ENCODE data around the gene GPR135. TPM values are rescaled to one million over a fixed set of nuclear protein-coding genes. Genes with fewer than 3 reads are reported as not detected.

Gene GPR135
- total and polyA plus RNA-seq, 7 donors = 0.50 to 12.7 (median 5.7) TPM; not detected in 2

GRCh38 chr14:59464486-59465315 lies 479 bp downstream of the GPR135 start:
- Histone ChIP-seq H3K27ac (peak overlapping the region; percentile 86 to 87 (median 86)), H3K4me3 (peak overlapping the region; percentile 53 to 80 (median 72)), H3K9me3 (no peaks in the 10 kb centered on the region), H3K36me3 (no peaks in the 10 kb centered on the region), H3K27me3 (no peaks in the 10 kb centered on the region), H3K4me1 (peaks cover 0 to 19% (median 8%) of the 10 kb centered on the region in 4 donors)
- WGBS, 2 donors = 1% methylated on average over 105 of the region's 105 CpGs
- TF ChIP-seq POLR2AphosphoS5 (IDR thresholded peaks at IDR 0.05) (peak in 2 of 4 donors; percentile 12 to 32), EP300 (IDR thresholded peaks at IDR 0.05) (no peak)
- peak; percentile 88 for DNase-seq
- intact Hi-C loops (cut with DNase I) = loop anchor here (2.0 kb wide), 1 partner anchor 20 kb away; the partner anchor contains the start of genes JKAMP and L3HYPDH

GRCh38 chr14:59463787-59464485 lies 1.2 kb downstream of the GPR135 start:
- Histone ChIP-seq H3K36me3 (no peaks in the 10 kb centered on the region), H3K27me3 (no peaks in the 10 kb centered on the region), H3K27ac (peak overlapping the region; percentile 86 to 87 (median 86)), H3K4me3 (peak overlapping the region; percentile 53 to 80 (median 72)), H3K9me3 (no peaks in the 10 kb centered on the region), H3K4me1 (peaks cover 0 to 19% (median 8%) of the 10 kb centered on the region in 4 donors)
- intact Hi-C loops (cut with DNase I) = loop anchor here (2.0 kb wide), 1 partner anchor 21 kb away; the partner anchor contains the start of genes JKAMP and L3HYPDH
- peak; percentile 67 for DNase-seq
- 37% methylated on average over 60 of the region's 60 CpGs for WGBS, 2 donors
- TF ChIP-seq POLR2A (IDR thresholded peaks at IDR 0.05) (no peak), EP300 (IDR thresholded peaks at IDR 0.05) (no peak), CTCF (IDR thresholded peaks at IDR 0.05) (no peak), POLR2AphosphoS5 (IDR thresholded peaks at IDR 0.05) (no peak)

- WGBS, 2 donors = 93 to 96% methylated on average over 1 of the region's 1 CpG
- no peaks in the 10 kb centered on the region for H3K9me3 ChIP-seq
- H3K36me3 ChIP-seq = no peaks in the 10 kb centered on the region
- H3K27me3 ChIP-seq = no peaks in the 10 kb centered on the region
- TF ChIP-seq POLR2AphosphoS5 (IDR thresholded peaks at IDR 0.05) = no peak
- no peak for TF ChIP-seq POLR2A (IDR thresholded peaks at IDR 0.05)
- no peak for TF ChIP-seq EP300 (IDR thresholded peaks at IDR 0.05)
- no peak for TF ChIP-seq CTCF (IDR thresholded peaks at IDR 0.05)
- intact Hi-C loops (cut with DNase I) = no loop called here
- H3K4me1 ChIP-seq = peaks cover 0 to 19% (median 8%) of the 10 kb centered on the region in 4 donors
- no peak overlapping the region for H3K27ac ChIP-seq
- no peak for DNase-seq
- no peak overlapping the region for H3K4me3 ChIP-seq
Observed at GRCh38 chr14:59461891-59462290, 3.3 kb downstream of the GPR135 start.

- H3K4me3 ChIP-seq = no peak overlapping the region
- no peak for DNase-seq
- WGBS, 2 donors = 95 to 97% methylated on average over 1 of the region's 1 CpG
- H3K27ac ChIP-seq = no peak overlapping the region
- TF ChIP-seq CTCF (IDR thresholded peaks at IDR 0.05) (no peak), EP300 (IDR thresholded peaks at IDR 0.05) (no peak), POLR2A (IDR thresholded peaks at IDR 0.05) (no peak), POLR2AphosphoS5 (IDR thresholded peaks at IDR 0.05) (no peak)
- no peaks in the 10 kb centered on the region for H3K27me3 ChIP-seq
- H3K36me3 ChIP-seq = peaks cover 0 to 7% (median 0%) of the 10 kb centered on the region in 4 donors
- peaks cover 0 to 15% (median 8%) of the 10 kb centered on the region in 4 donors for H3K4me1 ChIP-seq
- intact Hi-C loops (cut with DNase I) = no loop called here
- H3K9me3 ChIP-seq = no peaks in the 10 kb centered on the region
Observed at GRCh38 chr14:59460378-59460777, 4.8 kb downstream of the GPR135 start.

GRCh38 chr14:59458486-59458885 lies 6.7 kb downstream of the GPR135 start:
- no peaks in the 10 kb centered on the region for H3K27me3 ChIP-seq
- no peak overlapping the region for H3K27ac ChIP-seq
- no peaks in the 10 kb centered on the region for H3K9me3 ChIP-seq
- intact Hi-C loops (cut with DNase I) = no loop called here
- DNase-seq = no peak
- peaks cover 0 to 7% (median 0%) of the 10 kb centered on the region in 4 donors for H3K36me3 ChIP-seq
- no peak overlapping the region for H3K4me3 ChIP-seq
- 94 to 98% methylated on average over 2 of the region's 2 CpGs for WGBS, 2 donors
- peaks cover 0 to 2% (median under 1%) of the 10 kb centered on the region in 4 donors for H3K4me1 ChIP-seq
- TF ChIP-seq POLR2AphosphoS5 (IDR thresholded peaks at IDR 0.05) = no peak
- no peak for TF ChIP-seq EP300 (IDR thresholded peaks at IDR 0.05)
- TF ChIP-seq CTCF (IDR thresholded peaks at IDR 0.05) = no peak
- no peak for TF ChIP-seq POLR2A (IDR thresholded peaks at IDR 0.05)
